ENCODE results near the gene BTD. TPM values are rescaled to one million over a fixed set of nuclear protein-coding genes. Genes with fewer than 3 reads are reported as not detected.

BTD gene, protein sequence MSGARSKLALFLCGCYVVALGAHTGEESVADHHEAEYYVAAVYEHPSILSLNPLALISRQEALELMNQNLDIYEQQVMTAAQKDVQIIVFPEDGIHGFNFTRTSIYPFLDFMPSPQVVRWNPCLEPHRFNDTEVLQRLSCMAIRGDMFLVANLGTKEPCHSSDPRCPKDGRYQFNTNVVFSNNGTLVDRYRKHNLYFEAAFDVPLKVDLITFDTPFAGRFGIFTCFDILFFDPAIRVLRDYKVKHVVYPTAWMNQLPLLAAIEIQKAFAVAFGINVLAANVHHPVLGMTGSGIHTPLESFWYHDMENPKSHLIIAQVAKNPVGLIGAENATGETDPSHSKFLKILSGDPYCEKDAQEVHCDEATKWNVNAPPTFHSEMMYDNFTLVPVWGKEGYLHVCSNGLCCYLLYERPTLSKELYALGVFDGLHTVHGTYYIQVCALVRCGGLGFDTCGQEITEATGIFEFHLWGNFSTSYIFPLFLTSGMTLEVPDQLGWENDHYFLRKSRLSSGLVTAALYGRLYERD
- polyA plus RNA-seq (ENCODE audit: insufficient read length) = 21.6 TPM
- long read RNA-seq, donor 1, full-length matches to known transcripts = 15 of 15 reads
- long read RNA-seq, donor 1, partial matches to known transcripts = 0 of 15 reads
- long read RNA-seq, donor 1, other reads (novel, unspliced or antisense) = 0 of 15 reads
- long read RNA-seq, donor 2, full-length matches to known transcripts = 6 of 11 reads
- long read RNA-seq, donor 2, partial matches to known transcripts = 5 of 11 reads
- long read RNA-seq, donor 2, other reads (novel, unspliced or antisense) = 0 of 11 reads
- long read RNA-seq, donor 3, full-length matches to known transcripts = 9 of 21 reads
- long read RNA-seq, donor 3, partial matches to known transcripts = 6 of 21 reads
- long read RNA-seq, donor 3, other reads (novel, unspliced or antisense) = 6 of 21 reads
- long read RNA-seq, donor 4, partial matches to known transcripts = 0 of 1 reads
- long read RNA-seq, donor 4, other reads (novel, unspliced or antisense) = 0 of 1 reads
- long read RNA-seq, donor 5, full-length matches to known transcripts = 22 of 22 reads
- long read RNA-seq, donor 5, partial matches to known transcripts = 0 of 22 reads
- long read RNA-seq, donor 5, other reads (novel, unspliced or antisense) = 0 of 22 reads
- long read RNA-seq, donor 6, full-length matches to known transcripts = 11 of 11 reads
- long read RNA-seq, donor 6, partial matches to known transcripts = 0 of 11 reads
- long read RNA-seq, donor 6, other reads (novel, unspliced or antisense) = 0 of 11 reads
- long read RNA-seq, donor 7, full-length matches to known transcripts = 12 of 12 reads
- long read RNA-seq, donor 7, partial matches to known transcripts = 0 of 12 reads
- long read RNA-seq, donor 7, other reads (novel, unspliced or antisense) = 0 of 12 reads
- long read RNA-seq, donor 8, full-length matches to known transcripts = 4 of 4 reads
- long read RNA-seq, donor 8, partial matches to known transcripts = 0 of 4 reads
- long read RNA-seq, donor 8, other reads (novel, unspliced or antisense) = 0 of 4 reads

- DNase-seq = peak; percentile 99
Observed at GRCh38 chr3:15601399-15602145, at the start of gene BTD, which contains the start of gene HACL1. BTD (plus strand) TSS chr3:15601745; CDS start chr3:15635440, 33,695 bp downstream. HACL1 (minus strand) TSS chr3:15601569; CDS start chr3:15601463, 106 bp downstream.

DNA sequence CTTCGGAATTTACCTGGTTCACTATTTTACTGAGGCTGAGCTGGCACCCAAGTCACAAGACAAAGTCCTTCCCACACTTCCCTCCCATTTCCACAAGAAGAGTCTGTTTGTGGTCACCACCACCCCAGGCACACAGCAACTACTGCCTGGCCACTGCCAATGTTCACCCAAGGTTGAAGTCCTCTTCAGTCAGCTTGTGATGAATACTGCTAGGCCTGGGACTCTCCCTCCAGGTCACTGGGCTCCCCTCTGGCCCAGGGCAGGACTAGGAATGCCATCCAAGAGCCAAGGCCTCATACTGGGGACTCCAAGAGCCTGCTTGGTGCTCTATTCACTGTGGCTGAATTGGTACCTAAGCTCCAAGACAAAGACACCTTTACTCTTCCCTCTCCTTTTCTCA, 49.6 kb upstream of the BTD start:
- DNase-seq = no peak

DNA sequence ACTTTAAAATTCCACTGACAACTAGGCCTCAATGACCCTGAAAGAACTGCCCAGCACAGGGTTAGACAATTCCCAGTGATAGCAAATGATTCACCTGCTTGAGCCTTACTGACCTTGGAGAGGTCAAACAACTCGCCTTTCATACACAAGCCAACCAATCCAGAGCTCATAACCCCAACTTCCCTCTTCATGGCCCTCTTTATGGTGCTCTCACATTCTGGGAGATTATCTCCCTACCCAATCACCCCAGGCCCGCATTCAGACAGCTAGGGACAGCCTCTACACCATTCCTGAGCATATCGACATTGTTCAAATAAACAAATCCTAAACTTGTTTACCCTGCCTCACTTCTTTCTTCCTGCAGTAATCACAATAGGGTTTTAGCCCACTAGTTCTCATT, 47.8 kb upstream of the BTD start:
- no peak for DNase-seq

DNA sequence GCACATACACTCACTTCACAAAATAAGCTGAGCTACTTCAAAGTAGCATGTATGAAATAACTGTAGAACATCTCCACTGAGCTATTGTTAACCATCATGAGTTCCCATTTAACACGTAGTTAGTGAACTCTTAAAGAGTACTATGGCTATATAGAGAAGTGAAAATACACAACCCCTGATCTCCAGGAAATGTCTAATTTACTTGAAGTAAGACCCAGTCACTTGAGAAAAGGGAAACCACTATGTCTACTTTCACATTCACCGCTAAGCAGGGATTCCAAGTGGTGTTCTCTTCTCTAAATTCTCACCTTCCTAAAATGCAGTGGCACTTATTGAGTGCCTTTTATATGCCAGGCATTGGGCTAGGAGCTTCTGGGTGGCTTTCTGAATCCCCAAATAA, 45.0 kb upstream of the BTD start:
- no peak for DNase-seq

- DNase-seq = peak; percentile 38
Observed at GRCh38 chr3:15557511-15557946, 44.0 kb upstream of the BTD start.

DNA sequence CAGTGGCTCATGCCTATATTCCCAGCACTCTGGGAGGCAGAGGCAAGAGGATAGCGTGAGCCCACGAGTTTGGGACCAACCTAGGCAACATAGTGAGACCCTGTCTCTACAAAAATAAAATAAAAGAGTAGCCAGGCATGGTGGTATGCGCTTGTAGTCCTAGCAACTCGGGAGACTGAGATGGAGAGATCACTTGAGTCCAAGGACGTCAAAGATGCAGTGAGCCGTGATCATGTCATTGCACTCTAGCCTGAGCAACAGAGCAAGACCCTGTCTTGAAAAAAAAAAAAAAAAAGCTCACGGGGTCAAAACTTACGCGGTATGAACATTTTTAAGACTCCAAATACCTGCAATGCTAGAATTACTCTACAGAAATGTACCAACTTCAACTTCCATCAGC, 43.0 kb upstream of the BTD start:
- DNase-seq = no peak

DNA sequence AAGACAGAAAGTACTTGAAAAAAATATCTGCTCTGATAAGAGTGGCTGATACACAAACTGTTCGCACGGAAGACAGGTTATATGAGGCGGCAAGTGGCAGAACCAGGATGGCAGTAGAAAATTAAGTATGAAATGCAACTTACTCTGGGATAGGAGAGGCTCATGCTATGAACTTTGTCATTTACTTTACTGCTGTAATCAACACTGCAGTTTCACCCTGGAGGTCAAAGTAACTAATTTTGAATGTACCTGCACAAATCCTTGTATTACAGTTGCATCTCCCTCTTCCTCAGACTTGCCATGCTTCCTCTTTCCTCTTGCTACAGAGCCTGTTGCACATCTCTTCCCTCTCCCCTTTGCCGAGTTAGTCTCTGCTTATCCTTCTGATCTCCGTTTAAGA, 39.0 kb upstream of the BTD start:
- DNase-seq = no peak

DNA sequence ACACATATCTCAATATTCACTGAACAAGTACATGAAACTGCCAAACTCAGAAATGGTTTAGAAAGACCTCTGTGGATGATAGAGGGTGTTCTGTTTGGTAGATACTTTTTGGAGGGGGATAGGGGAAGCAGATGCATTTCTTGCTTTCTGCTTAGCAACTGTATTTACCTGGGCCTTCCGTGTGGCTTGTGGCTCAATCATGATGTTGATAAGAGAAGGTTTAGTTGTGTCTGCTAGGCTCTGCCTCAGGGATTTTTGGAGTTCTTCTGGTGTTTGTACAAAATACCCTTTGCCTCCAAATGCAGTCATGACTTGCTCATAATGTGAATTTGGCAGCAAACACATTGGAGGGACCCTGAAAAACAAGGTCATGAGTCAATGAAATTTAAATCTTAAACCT, 38.4 kb upstream of the BTD start:
- no peak for DNase-seq

DNA sequence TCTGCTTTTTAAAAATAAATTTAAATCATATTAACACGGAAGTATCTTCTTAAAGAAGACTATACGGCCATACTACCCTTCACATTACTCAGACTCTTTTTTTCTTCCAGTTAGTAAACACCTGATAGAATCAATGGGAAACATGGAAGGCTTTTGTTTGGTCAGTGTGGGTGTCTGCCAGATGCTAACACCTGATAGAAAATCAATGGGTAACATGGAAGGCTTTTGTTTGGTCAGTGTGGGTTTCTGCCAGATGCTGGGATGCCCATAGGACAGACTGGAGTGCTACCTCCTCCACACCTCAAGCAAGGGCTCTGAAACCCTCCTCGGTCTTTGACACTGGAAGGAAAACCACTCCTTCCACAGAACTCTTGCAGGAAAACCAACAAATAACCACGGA, 29.4 kb upstream of the BTD start:
- DNase-seq = no peak

DNA sequence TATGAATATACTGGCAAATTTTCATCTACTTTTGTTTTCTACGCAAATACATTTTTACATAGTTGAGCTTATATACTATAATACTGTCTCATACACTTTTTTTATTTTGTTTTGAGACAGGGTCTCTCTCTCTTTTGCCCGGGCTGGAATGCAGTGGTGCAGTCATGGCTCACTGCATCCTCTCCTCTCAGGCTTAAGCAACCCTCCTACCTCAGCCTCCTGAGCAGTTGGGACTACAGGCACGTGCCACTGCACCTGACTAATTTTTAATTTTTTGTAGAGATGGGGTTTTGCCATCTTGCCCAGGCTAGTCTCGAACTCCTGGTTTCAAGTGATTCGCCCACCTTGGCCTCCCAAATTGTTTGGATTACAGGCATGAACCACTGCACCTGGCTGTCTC, 26.1 kb upstream of the BTD start:
- DNase-seq = no peak

DNA sequence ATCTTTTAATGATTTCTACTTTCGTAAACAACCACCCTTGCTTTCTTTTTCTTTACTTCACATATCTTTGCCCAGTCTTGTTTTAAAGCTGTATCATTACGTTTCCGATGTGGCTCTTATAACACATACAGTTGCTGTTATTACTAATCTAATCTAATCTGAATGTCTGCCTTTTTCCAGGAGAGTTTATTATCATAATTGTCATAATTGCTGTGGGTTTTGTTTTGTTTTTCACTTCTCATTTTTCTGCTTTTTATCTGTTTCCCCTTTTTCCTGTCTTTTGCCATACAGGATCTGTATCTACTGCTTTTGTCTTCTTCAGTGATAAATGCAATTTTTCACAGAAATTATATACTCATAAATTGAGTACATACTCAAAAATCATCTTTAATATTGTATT, 25.1 kb upstream of the BTD start:
- DNase-seq = no peak

DNA sequence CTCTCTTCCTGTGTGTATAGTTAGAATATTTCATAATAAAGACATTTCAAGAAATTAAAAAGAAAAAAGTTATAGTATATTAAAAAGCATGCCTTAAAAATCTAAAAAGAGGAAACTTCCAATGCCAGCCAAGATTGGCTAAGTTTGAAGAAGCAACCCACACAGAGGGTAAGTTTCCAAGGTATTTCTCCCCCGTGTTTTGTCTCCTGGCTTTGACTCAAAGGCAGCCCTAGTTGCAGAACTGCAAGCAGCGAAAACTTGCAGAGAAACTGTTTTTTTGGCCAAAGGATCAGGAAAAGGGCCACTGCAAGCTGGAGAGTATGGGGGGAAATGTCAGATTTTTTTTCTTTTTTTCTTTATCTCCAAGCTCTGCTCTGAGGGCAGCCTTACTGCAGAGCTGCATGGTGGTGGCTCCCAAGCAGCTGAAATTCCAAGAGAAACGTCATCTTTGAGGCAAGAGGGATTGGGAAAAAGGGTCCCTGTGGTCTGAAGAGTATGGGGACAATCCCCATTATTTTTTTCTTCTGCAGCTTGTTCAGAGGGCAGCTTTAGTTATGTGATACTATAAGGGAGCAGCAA, 23.2 kb upstream of the BTD start:
- no peak for DNase-seq

DNA sequence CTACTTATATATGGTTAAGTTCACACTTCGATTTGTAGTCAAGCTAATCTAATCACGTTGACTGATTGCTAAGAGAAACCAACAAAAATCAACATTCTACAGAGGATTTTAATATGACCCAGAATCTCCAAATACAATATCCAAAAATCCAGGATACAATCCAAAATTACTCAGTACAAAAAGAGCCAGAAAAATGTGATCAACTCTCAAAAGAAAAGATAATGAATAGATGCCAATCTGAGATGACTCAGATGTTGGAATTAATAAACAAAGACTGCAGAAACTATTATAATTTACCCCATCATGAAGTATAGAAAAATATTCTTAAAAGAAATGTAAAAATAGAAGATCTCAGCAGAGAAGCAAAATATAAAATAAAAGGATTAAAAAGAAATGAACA, 22.5 kb upstream of the BTD start:
- DNase-seq = no peak

DNA sequence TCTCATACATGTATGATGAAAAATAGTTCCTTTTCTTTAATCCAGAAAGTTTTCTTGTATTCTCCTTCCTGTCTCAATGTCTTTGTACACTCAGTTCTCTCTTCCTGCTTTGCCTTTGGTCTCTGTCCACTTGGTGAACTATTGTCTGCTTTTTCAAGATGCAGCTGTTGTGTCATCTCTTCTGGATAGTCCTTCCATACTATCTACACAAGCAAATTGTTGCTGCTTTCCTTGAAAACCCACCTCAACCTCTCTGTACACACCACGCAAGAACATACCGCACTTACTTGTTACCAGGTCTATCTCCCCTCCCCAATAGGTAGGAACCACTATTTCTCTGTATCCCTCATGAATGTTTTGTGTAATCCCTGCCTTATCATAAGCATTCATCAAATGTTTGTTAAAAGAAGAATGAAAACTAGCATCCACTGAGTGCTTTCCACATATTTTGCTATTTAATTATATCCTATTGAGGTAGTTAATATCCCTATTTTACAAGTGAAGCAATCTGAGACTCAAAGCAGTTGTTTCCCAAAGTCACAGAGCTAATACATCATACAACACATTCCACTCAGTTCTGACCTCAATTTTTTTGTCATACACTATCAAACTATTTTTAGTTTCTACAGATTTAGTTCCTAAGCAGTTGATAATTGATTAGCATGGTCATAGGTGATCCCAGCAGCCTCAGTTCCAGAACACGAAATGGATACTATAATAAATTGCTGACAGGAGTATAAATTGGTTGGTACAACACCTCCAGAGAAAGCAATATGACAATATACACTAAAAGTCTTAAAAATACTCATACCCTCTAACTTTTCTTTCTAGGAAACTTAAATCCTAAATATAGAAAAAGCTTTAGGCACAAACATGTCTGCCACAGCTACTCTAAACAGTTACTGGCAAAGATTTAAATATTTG, 19.8 kb upstream of the BTD start:
- DNase-seq = no peak

DNA sequence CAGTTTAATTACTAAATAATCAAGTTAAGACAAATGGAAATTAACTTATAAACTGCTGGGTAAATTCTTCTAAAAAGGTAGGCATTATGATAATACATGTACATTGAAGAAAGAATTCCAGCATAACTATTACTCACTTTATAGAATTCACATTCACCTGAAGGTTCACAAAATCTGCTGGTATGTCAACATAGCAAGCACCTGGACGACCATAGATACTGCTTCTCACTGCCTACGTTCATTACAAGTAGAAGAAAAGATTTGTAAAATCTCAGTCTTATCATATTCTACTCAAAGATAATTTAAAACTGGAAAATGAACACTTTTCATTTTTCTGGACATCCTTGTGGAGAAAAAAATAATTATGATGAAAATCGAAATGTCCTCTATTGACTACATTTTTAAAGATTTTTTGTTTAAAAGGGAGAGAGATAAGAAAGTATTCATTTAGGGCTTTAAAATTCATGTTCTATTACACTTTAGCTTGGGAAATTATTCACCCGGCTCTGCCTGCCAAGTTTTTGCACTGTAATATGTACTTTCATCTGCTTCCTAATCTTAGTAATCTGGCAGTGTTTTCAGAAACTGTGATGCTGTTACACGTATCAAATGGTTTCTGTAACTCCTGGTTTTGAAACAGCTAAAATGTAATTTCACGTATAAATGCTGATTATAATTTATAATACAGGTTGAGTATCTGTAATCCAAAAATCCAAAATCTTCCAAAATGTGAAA, 16.3 kb upstream of the BTD start:
- DNase-seq = no peak

DNA sequence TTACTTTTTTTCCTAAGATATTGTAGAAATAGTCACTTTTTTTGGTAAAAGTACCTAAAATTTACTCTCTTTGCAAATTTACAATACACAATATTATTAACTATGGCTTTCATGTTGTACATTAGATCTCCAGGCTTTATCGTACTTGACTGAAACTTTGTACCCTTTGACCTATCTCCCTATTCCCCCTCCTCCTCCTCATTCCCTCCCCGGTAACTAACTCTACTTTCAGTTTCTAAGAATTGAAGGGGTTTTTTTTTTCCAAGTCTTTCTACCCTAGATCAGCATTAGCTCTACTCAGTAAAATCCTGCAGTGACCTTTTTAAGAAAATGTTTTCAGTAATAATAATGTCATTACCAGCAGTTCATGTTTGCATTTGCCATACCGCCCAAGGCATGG, 10.3 kb upstream of the BTD start:
- DNase-seq = no peak

- no peak for DNase-seq
Observed at GRCh38 chr3:15591928-15592327, 9.6 kb upstream of the BTD start.

DNA sequence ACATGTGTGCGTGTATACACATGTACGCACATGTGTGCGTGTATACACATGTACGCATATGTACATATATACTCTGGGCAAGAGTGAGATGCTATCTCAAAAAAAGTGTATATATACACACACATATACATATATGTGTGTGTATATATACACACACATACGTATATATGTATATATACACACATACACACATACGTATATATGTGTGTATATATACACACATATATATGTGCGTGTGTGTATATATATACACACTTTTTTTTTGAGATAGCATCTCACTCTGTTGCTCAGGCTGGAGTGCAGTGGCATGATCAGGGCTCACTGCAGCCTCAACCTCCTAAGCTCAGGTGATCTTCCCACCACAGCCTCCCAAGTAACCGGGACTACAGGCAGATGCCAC, 8.6 kb upstream of the BTD start:
- no peak for DNase-seq

- DNase-seq = no peak
Observed at GRCh38 chr3:15595955-15596354, 5.6 kb upstream of the BTD start.
